Stimulated activated CD8-positive, alpha-beta memory T cell treated with anti-CD3 and anti-CD28 coated beads, Interleukin-7, amount 100 ng/mL, for 4 hours (primary cell): ENCODE data around the gene NME7.
A peak's percentile ranks its signal among the peaks of the same experiment; 100 is the strongest.
"Not testable (repeated sequence)": the region's sequence is repeated elsewhere in the genome, so short reads cannot be mapped to it uniquely, and the experiment has no call there.

Experiments
- DNase-seq, 2 donors: peaks; one replicate each; pipeline ENCODE4 v3.0.0-alpha.2; 2020; ENCODE audit warnings: low read depth in 2 of 2

NME7 gene

GRCh38 chr1:169342096-169342495 is 25.5 kb downstream of the NME7 start:
- DNase-seq = not testable (repeated sequence)

GRCh38 chr1:169340882-169341281 is 26.7 kb downstream of the NME7 start:
- no peak for DNase-seq

- DNase-seq = no peak
These were observed 27.8 kb downstream of the NME7 start for GRCh38 chr1:169339773-169340172.

- DNase-seq = no peak
These were observed 29.0 kb downstream of the NME7 start for GRCh38 chr1:169338617-169339016.

- DNase-seq = not testable (repeated sequence)
These were observed 30.5 kb downstream of the NME7 start for GRCh38 chr1:169336947-169337715.

DNA sequence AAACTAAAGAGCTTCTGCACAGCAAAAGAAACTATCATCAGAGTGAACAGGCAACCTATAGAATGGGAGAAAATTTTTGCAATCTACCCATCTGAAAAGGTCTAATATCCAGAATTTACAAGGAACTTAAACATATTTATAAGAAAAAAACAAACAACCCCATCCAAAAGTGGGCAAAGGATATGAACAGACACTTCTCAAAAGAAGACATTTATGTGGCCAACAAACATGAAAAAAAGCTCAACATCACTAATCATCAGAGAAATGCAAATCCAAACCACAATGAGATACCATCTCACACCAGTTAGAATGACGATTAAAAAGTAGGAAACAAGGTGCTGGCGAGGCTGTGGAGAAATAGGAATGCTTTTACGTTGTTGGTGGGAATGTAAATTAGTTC is 32.9 kb downstream of the NME7 start:
- not testable (repeated sequence) for DNase-seq

GRCh38 chr1:169330927-169331326 is 36.7 kb downstream of the NME7 start:
- no peak for DNase-seq

- no peak for DNase-seq
These were observed 38.2 kb downstream of the NME7 start for GRCh38 chr1:169329383-169329782.

- DNase-seq = no peak
These were observed 39.7 kb downstream of the NME7 start for GRCh38 chr1:169327875-169328274.

DNA sequence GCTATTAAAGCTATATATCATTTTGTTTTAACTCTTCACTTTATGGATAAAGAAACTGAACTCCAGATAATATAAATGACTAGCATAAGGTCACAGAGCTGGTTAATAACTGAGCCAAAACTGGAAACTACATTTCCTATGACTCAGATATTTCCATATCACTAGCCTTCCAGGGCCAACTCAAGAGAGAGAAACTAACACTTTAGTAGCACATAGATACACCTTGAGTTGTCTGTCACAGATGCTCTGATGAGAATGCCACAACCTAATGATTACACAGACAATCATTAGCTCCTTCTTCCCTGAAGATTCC is 40.7 kb downstream of the NME7 start:
- DNase-seq = no peak

GRCh38 chr1:169326261-169326955 is 41.2 kb downstream of the NME7 start:
- DNase-seq = no peak

DNA sequence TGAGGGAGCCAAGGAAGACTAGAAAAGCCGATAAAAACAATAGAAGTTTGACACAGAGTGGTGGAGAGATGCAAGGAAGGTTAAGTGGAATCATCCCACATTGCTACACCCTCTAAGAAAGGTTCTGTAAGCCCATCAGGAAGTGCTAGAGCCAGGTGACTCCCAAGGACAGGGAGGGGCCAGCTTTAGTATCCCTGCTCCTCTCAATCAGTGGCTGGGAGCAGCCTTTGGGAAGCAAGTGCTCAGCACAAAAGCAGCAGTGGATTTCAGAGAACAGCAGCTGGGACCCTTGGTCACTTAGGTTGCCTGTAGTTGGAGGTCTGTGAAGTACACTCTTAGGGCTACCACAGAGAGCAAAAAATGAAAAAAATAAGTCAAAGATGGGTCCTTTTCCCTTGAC is 42.5 kb downstream of the NME7 start:
- no peak for DNase-seq

- DNase-seq = no peak
These were observed 45.5 kb downstream of the NME7 start for GRCh38 chr1:169322138-169322537.

DNA sequence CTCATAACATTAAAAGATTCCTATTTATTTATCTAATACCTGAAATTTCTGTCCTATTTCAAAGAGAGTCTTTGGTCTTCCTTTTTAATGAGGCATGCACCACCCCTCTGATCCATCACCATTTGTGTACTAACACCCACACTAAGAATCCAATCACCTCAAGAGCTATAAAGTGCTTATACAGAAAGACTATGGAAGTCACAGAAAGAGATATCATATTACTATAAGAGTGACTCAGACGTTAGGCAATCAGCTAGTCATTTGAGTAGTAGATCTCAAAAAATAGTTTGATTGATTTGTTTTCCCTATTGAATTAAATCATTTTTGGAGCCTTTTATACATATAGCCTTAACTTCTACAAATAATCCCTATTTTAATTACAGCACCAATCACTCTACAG is 46.1 kb downstream of the NME7 start:
- DNase-seq = no peak

DNA sequence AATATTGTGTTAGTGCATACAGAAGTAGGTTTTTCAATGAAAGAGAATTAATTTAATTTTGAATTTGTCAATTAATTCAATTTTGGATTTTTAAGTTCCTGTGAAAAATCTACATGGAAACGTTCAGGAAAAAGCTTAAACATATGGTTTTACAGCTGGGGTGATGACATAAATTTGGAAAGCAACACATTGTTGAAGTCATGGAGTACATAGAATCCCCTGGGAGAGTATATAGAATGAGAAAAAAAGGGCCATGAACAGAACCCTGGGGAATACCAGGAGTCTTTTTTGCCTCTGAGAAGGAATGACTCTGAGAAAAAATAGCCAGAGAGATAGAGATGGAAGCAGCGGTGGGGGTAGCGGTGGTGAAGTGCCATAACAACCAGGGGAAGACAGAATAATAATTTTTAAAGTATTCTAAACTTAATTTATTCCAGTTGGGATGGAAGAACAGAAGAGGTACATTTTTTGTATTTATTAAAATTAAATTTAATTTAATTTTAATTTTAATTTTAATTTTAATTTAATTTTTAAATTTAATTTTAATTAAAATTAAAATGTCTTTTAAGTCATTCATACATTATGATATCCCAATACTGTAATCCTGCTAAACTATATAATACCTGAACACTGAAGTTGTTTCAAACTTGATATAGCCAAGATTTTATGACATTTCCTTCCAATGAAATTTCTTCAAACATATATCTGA is 48.9 kb downstream of the NME7 start:
- no peak for DNase-seq

- no peak for DNase-seq
These were observed 51.0 kb downstream of the NME7 start for GRCh38 chr1:169316556-169316955.

DNA sequence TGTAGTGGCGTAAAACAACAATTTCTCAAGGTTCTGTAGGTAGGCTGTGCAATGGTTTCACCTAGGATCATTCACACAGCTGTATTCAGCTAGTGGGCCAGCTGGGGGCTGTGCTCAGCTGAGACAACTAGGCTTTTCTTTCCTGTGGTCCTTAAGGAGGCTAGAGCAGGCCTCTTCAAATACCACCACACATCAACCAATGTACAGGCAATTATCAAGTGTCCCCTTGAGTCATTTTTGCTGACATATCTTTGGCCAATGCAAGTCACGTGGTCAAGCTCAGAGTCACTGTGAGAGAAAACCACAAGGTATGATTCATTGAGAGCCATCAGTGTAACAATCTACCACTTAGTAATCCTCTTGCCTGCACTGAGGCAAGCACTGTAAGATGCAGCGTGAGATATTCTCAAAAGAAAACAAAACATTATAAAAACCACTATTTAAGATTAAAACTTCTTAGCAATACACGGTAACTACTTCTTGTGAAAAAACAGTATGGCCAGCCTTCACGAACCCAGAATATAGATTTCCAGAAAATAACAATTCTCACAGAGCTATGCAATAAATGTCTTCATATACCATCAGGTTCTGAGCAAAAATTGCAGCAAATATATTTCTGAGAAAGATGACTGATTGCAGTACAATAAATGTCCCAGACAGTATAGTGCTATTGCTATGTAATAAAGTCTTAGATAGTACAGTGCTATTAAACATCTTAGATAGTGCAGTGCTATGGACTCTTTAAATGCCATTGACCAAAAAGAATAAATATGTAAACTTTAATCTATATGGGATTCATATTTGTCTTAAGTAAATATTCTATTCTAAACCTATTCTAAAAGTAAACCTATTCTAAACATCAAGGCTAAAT is 55.3 kb downstream of the NME7 start:
- peak; percentile 31 to 47 for DNase-seq

DNA sequence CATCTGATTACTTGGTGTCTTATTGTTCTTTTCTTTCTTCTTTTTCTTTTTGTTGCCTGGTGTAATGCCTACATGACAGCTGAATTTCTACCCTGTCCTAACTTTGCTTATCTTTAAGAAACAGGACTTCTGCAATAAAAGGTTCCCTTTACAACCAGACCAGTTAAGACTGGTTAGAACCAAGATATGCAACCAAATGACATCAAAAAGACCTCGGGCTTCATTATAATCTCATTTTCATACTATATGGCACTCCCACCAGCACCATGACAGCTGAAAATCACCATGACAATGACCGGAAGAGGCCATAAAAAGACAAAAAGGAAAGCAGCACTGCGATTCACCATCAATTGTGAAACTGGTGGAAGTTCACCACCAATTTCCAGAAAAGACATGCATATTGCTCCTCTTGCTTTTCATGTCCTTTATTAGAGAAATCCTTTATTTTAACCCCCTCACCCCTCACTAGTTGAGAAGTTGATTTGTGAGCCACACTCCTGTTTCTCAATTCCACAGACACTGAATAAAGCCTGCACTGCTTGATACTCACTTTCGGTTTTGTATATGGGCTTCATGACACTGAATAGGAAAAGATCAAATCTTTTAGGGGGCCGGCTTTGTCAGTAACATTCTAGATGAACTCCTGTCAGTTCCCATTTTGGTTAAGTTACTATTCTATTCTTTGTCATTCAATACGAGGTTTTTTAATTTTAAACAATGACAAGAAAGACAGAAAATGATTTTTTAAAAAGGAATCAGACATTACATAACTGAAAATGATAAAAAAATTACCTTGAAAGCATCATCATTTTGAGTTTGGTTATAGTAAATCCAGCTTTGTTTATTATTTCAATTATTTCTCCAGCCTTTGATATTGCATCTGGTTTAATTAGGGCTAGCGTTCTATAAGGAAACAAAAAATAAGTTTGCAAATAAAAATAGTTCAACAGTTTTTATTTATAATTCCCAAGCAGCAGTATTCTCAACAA is 58.1 kb downstream of the NME7 start:
- no peak for DNase-seq

DNA sequence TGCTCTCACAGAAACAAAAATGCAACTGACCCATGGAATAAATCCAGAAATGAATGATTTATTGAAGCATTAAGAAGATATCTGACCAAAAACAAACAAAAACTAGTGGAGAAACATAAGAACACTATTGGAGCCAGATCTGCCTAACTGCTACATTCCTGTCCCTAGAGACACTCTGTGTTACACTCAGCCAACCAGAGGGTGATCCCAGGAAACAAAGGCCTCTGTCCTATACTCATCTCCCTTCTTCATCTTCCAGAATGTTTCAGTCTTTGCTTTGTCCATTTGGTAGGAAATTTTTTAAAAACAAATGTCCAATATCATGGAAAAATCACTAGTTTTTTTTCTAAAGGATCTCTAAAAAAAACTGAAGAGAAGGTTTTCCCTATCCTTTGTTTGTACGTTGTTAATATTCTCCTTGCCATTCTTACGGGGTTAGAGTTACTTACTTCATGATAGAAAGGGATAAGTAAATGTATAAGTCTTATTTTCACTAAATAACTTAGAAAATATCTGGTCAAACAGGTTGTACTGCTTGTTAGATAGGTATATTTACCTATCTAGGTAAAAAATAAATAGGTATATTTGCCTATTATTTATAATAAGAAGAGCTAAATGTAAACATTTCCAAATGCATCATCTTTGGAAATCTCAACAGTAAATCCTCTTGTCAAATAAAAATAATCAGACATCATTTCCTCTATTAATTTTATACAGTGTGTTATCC is 59.1 kb downstream of the NME7 start:
- DNase-seq = no peak

DNA sequence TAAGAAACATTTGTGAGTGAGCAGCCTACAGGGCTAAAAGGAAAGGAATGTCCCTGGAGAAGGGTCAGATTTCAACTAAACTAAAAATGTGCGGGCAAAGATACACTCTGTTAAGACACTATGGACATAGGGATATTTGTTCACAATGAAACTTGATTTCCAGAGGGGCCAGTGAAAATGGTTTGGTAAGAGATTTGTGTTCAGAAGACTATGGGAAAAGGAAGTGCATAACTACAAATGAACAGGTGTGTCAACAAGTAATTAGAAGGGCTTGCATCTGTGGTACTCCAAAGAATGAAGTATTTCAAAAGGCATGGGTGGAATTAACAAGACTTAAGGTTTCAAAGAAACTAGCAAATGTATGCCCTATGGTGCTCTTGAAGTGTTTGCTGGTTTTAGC is 60.4 kb downstream of the NME7 start:
- no peak for DNase-seq
